SK-N-SH treated with all-trans-retinoic acid at 6 μM for 48 hours (cell line): ENCODE measurements around the gene MT1B.

Source experiments
- ARNTL ChIP-seq: fragments of 450-650 bp; formaldehyde crosslinking; IDR thresholded peaks from 2 replicates; pipeline ENCODE4 v1.5.0; 2020; ENCODE audit warnings: low read depth, mild to moderate bottlenecking, moderate library complexity, borderline replicate concordance
- CSDC2 ChIP-seq: fragments of 250-450 bp; sonication (Bioruptor Pico); IDR thresholded peaks from 2 replicates; pipeline ENCODE4 v1.5.0; 2020; ENCODE audit warnings: mild to moderate bottlenecking, moderate library complexity
- ESRRG ChIP-seq: fragments of 250-450 bp; sonication (Bioruptor Pico); IDR thresholded peaks from 2 replicates; pipeline ENCODE4 v1.6.1; 2021; ENCODE audit warnings: mild to moderate bottlenecking
- GLIS3 ChIP-seq: fragments of 250-450 bp; sonication (Bioruptor Pico); IDR thresholded peaks from 2 replicates; pipeline ENCODE4 v1.5.0; 2020; ENCODE audit warnings: mild to moderate bottlenecking, moderate library complexity
- ISL1 ChIP-seq: fragments of 250-450 bp; sonication (Bioruptor Pico); IDR thresholded peaks from 2 replicates; pipeline ENCODE4 v2.1.2; 2022; ENCODE audit warnings: mild to moderate bottlenecking, moderate library complexity
- OSR1 ChIP-seq: fragments of 250-450 bp; sonication (Bioruptor Pico); IDR thresholded peaks from 2 replicates; pipeline ENCODE4 v1.8.0; 2022; ENCODE audit warnings: moderate library complexity, mild to moderate bottlenecking, inconsistent platforms
- PATZ1 ChIP-seq: fragments of 250-450 bp; sonication (Bioruptor Pico); IDR thresholded peaks from 2 replicates; pipeline ENCODE4 v1.8.0; 2020; ENCODE audit warnings: mild to moderate bottlenecking, moderate library complexity, borderline replicate concordance
- RARB ChIP-seq: fragments of 250-450 bp; sonication (Bioruptor Pico); IDR thresholded peaks from 2 replicates; pipeline ENCODE4 v1.8.0; 2021; ENCODE audit warnings: mild to moderate bottlenecking, moderate library complexity
- TOX ChIP-seq: fragments of 250-450 bp; sonication (Bioruptor Pico); IDR thresholded peaks from 2 replicates; pipeline ENCODE4 v1.8.0; 2021; ENCODE audit warnings: mild to moderate bottlenecking, moderate library complexity, borderline replicate concordance
- ZFP3 ChIP-seq: fragments of 250-450 bp; sonication (Bioruptor Pico); IDR thresholded peaks from 2 replicates; pipeline ENCODE4 v1.5.0; 2020; ENCODE audit warnings: mild to moderate bottlenecking, moderate library complexity
- ZNF70 ChIP-seq: fragments of 450-650 bp; formaldehyde crosslinking; IDR thresholded peaks from 2 replicates; pipeline ENCODE4 v1.5.0; 2020; ENCODE audit warnings: mild to moderate bottlenecking, moderate library complexity
- TF ChIP-seq, protein P1 (sequence below): fragments of 250-450 bp; sonication (Bioruptor Pico); IDR thresholded peaks from 2 replicates; pipeline ENCODE4 v1.5.0; 2020; ENCODE audit warnings: mild to moderate bottlenecking, moderate library complexity

- TF ChIP-seq ZFP3 (no peak), ARNTL (CRISPR knock-in tag) (no peak), OSR1 (CRISPR knock-in tag) (no peak), ISL1 (CRISPR knock-in tag) (no peak), ESRRG (CRISPR knock-in tag) (no peak), GLIS3 (CRISPR knock-in tag) (no peak), TOX (no peak), CSDC2 (no peak), PATZ1 (CRISPR knock-in tag) (no peak), RARB (no peak), ZNF70 (no peak)
- TF ChIP-seq, protein P1, sequence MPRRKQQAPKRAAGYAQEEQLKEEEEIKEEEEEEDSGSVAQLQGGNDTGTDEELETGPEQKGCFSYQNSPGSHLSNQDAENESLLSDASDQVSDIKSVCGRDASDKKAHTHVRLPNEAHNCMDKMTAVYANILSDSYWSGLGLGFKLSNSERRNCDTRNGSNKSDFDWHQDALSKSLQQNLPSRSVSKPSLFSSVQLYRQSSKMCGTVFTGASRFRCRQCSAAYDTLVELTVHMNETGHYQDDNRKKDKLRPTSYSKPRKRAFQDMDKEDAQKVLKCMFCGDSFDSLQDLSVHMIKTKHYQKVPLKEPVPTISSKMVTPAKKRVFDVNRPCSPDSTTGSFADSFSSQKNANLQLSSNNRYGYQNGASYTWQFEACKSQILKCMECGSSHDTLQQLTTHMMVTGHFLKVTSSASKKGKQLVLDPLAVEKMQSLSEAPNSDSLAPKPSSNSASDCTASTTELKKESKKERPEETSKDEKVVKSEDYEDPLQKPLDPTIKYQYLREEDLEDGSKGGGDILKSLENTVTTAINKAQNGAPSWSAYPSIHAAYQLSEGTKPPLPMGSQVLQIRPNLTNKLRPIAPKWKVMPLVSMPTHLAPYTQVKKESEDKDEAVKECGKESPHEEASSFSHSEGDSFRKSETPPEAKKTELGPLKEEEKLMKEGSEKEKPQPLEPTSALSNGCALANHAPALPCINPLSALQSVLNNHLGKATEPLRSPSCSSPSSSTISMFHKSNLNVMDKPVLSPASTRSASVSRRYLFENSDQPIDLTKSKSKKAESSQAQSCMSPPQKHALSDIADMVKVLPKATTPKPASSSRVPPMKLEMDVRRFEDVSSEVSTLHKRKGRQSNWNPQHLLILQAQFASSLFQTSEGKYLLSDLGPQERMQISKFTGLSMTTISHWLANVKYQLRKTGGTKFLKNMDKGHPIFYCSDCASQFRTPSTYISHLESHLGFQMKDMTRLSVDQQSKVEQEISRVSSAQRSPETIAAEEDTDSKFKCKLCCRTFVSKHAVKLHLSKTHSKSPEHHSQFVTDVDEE (CRISPR knock-in tag), result no peak
Observed at GRCh38 chr16:56690420-56691122, 38.9 kb downstream of the MT1B start.
